Kidney (tissue), 14 donors: ENCODE data around the gene ANO2. TPM values are rescaled to one million over a fixed set of nuclear protein-coding genes. Genes with fewer than 3 reads are reported as not detected.

ENCODE experiments used
- DNase-seq, 5 donors: peaks; one replicate each; pipeline ENCODE4 v3.0.0-alpha.2; 2013 to 2020
- FAIRE-seq: peaks from 2 replicates; lab custom pipeline; 2012; peaks lifted over from hg19 to GRCh38; lab: Jason Lieb, UNC
- H3K27ac ChIP-seq, 2 donors: one replicate each; pipeline ENCODE4 v1.7.0; 2013; ENCODE audit warnings: low read depth in 2 of 2, low read length in 2 of 2, inconsistent platforms in 1 of 2
- H3K27me3 ChIP-seq: one replicate; pipeline ENCODE4 v1.7.1; 2013; ENCODE audit warnings: low read length, inconsistent platforms; ENCODE audit not compliant: control insufficient read depth, insufficient read depth
- H3K36me3 ChIP-seq, 3 donors: one replicate each; pipeline versions ENCODE4 v1.7.0 to v1.7.1; 2013; ENCODE audit warnings: low read length in 3 of 3, control low read depth in 1 of 3, inconsistent platforms in 1 of 3; ENCODE audit not compliant: insufficient read depth in 3 of 3, control insufficient read depth in 2 of 3
- H3K4me1 ChIP-seq, 3 donors: one replicate each; pipeline versions ENCODE4 v1.7.0 to v1.7.1; 2013; ENCODE audit warnings: low read length in 3 of 3, inconsistent platforms in 1 of 3, low read depth in 1 of 3; ENCODE audit not compliant: control insufficient read depth in 2 of 3, insufficient read depth in 2 of 3
- H3K4me3 ChIP-seq, 3 donors: one replicate each; pipeline versions ENCODE4 v1.7.0 to v1.8.1; 2013; ENCODE audit warnings: low read length in 3 of 3, control low read depth in 1 of 3, inconsistent platforms in 1 of 3
- H3K9ac ChIP-seq, 3 donors: one replicate each; pipeline versions ENCODE4 v1.7.0 to v1.7.1; 2013; ENCODE audit warnings: low read length in 3 of 3, control low read depth in 1 of 3, inconsistent platforms in 1 of 3
- H3K9me3 ChIP-seq, 3 donors: one replicate each; pipeline versions ENCODE4 v1.7.0 to v1.7.1; 2013; ENCODE audit warnings: low read length in 3 of 3, control low read depth in 1 of 3, inconsistent platforms in 1 of 3; ENCODE audit not compliant: control insufficient read depth in 2 of 3, insufficient read depth in 1 of 3
- CTCF ChIP-seq: IDR thresholded peaks from 3 replicates; pipeline ENCODE4 v1.5.1; 2012; ENCODE audit warnings: mild to moderate bottlenecking, moderate library complexity, borderline replicate concordance; ENCODE audit not compliant: insufficient read depth; ENCODE audit errors: extremely low read depth
- intact Hi-C: fragments of 100-400 bp; cut with DNase I; formaldehyde crosslinking; loops from one replicate; pipeline ENCODE4 v1.11.1; 2022
- polyA plus RNA-seq: library from polyadenylated mRNA; stranded (reverse); fragments of 350-450 nt; fragmentation: Illumina TruSeq; extraction: RNeasy Lipid Tissue Mini Kit (QIAGEN cat#74804); gene quantifications from one replicate; pipeline ENCODE4 v1.2.3, GENCODE V29; 2014; ENCODE audit warnings: low read depth, low replicate concordance; ENCODE audit not compliant: insufficient read depth
- total RNA-seq: library from RNA; stranded (reverse); fragmentation: NEBNext Ultra II Directional; extraction: Animal tissue kit (Norgen Biotek cat#: 25700); gene quantifications from one replicate; pipeline ENCODE4 v1.2.1, GENCODE V29; 2021
- donor health status: control.
- donor health status: control.
- donor health status: control.
- donor health status: control.
- donor health status: control.
- donor health status: DM: yes; HTN: yes; CAD: no.
- donor health status: Normal renal cell carcinoma (clear cell type).

Gene ANO2
- total and polyA plus RNA-seq, 2 donors from 2014 or later, result 0.34 to 4.4 TPM

GRCh38 chr12:5650281-5650680 lies 294.8 kb downstream of the ANO2 start:
- intact Hi-C loops, result no loop called here
- no peaks in the 10 kb centered on the region for H3K27me3 ChIP-seq
- H3K36me3 ChIP-seq, result no peaks in the 10 kb centered on the region
- H3K9me3 ChIP-seq, result no peaks in the 10 kb centered on the region
- no peak for TF ChIP-seq CTCF
- no peaks in the 10 kb centered on the region for H3K4me1 ChIP-seq
- no peak for FAIRE-seq
- H3K4me3 ChIP-seq, result no peak overlapping the region
- H3K9ac ChIP-seq, result no peak overlapping the region
- DNase-seq, result no peak
- H3K27ac ChIP-seq, result no peak overlapping the region

- Histone ChIP-seq H3K9me3 (no peaks in the 10 kb centered on the region), H3K9ac (no peak overlapping the region), H3K36me3 (no peaks in the 10 kb centered on the region), H3K27ac (no peak overlapping the region), H3K4me1 (no peaks in the 10 kb centered on the region), H3K27me3 (no peaks in the 10 kb centered on the region), H3K4me3 (no peak overlapping the region)
- FAIRE-seq (no peak), DNase-seq (peak in 4 of 5 donors; percentile 57 to 85 (median 74))
- intact Hi-C loops, result no loop called here
- peak; percentile 52 for TF ChIP-seq CTCF
Observed at GRCh38 chr12:5648692-5649359, 296.2 kb downstream of the ANO2 start.

- intact Hi-C loops, result no loop called here
- no peak for TF ChIP-seq CTCF
- Histone ChIP-seq H3K4me1 (no peaks in the 10 kb centered on the region), H3K9ac (no peak overlapping the region), H3K27me3 (no peaks in the 10 kb centered on the region), H3K27ac (no peak overlapping the region), H3K36me3 (no peaks in the 10 kb centered on the region), H3K9me3 (no peaks in the 10 kb centered on the region), H3K4me3 (no peak overlapping the region)
- no peak for DNase-seq
- FAIRE-seq, result no peak
Observed at GRCh38 chr12:5643266-5643665, 301.8 kb downstream of the ANO2 start.

- no peak overlapping the region for H3K4me3 ChIP-seq
- no peak overlapping the region for H3K27ac ChIP-seq
- intact Hi-C loops, result no loop called here
- H3K36me3 ChIP-seq, result no peaks in the 10 kb centered on the region
- DNase-seq, result no peak
- no peaks in the 10 kb centered on the region for H3K27me3 ChIP-seq
- FAIRE-seq, result no peak
- no peak overlapping the region for H3K9ac ChIP-seq
- H3K9me3 ChIP-seq, result no peaks in the 10 kb centered on the region
- no peaks in the 10 kb centered on the region for H3K4me1 ChIP-seq
- TF ChIP-seq CTCF, result no peak
Observed at GRCh38 chr12:5637698-5638097, 307.4 kb downstream of the ANO2 start.
